ENCODE measurements around the gene WWOX. TPM values are rescaled to one million over a fixed set of nuclear protein-coding genes. Genes with fewer than 3 reads are reported as not detected.

Gene WWOX
- total and polyA plus RNA-seq, 2 donors (not counting 1 experiment from before 2014, with no cell fraction given), result 10.5 to 42.3 TPM

DNA sequence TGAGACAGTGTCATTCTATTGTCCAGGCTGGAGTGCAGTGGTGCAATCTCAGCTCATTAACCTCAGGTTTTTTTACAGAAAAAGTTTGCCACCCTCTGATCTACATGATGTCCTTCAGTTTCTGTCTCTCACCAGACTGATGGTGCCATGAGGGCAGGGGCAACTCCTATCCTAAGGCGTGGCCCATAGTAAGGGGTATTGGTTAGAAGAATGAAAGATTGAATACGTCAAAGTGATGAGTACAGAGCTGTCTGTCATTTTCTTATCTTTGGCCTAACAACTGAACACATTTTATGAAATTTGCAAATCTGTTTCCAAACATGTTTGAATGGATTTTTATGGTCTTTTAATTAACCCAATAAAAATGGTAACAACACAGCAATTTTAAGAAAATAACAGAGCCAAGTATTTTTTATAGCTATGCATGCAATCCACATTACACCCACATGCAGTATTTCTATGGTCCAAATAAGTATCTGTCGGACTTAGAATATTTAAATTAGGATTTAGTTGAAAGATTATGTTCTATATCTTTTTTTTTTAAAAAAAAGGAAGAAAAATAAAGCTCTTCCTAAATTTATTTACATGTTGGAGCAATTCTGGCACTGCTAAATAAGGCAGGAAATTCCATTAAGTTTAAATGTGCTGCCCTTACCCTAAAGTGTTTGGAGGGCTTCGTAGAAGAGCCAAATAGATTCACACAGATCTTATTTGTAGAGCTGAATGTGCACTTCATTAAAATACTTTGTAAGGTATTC, 192.8 kb downstream of the WWOX start:
- no peaks in the 10 kb centered on the region for H3K4me1 Mint-ChIP-seq
- H3K4me3 ChIP-seq (ENCODE audit: control extremely low read depth in 1 of 5, extremely low read depth in 1 of 5, insufficient read depth in 1 of 5, low read depth in 2 of 5, low read length in 4 of 5), result no peak overlapping the region
- H3K36me3 ChIP-seq (replicated peaks in 1 of 2; ENCODE audit: control extremely low read depth in 1 of 2, control insufficient read depth in 1 of 2, extremely low read depth in 1 of 2, insufficient read depth in 2 of 2, low read length in 1 of 2), result no peaks in the 10 kb centered on the region
- no peaks in the 10 kb centered on the region for H3K9me3 Mint-ChIP-seq (ENCODE audit: insufficient read depth)
- no peak overlapping the region for H3K4me3 Mint-ChIP-seq
- DNase-seq (no peak), ATAC-seq (ENCODE audit: low read depth) (no peak)
- WGBS (ENCODE audit: insufficient coverage), result no CpG with 5 or more reads among the region's 4 CpGs
- POLR2A ChIA-PET, result no interaction called here
- H3K27ac ChIP-seq (ENCODE audit: low read length in 2 of 2), result no peak overlapping the region
- no peaks in the 10 kb centered on the region for H4K20me1 ChIP-seq (ENCODE audit: control insufficient read depth, insufficient read depth, low read length, poor library complexity, severe bottlenecking)
- CTCF ChIA-PET, result no interaction called here
- TF ChIP-seq CTCF (IDR thresholded peaks at IDR 0.05), result no peak
- no peak for TF ChIP-seq EZH2 (IDR thresholded peaks at IDR 0.05; ENCODE audit: borderline replicate concordance, insufficient read depth, low read depth, low read length, poor library complexity, severe bottlenecking)
- intact Hi-C loops (cut with micrococcal nuclease), result no loop called here
- no peak overlapping the region for H2AFZ ChIP-seq (ENCODE audit: insufficient read depth, low read depth, low read length, poor library complexity, severe bottlenecking)
- no peak overlapping the region for H3K27ac Mint-ChIP-seq
- H3K9ac ChIP-seq (ENCODE audit: low read length), result no peak overlapping the region
- no peak overlapping the region for H3K4me2 ChIP-seq (replicated peaks; ENCODE audit: low read depth, low read length, poor library complexity, severe bottlenecking)
- no peaks in the 10 kb centered on the region for H3K4me1 ChIP-seq (ENCODE audit: control insufficient read depth in 2 of 2, insufficient read depth in 2 of 2, low read length in 2 of 2)
- H3K27me3 ChIP-seq (replicated peaks in 1 of 4; ENCODE audit: control extremely low read depth in 1 of 4, control insufficient read depth in 3 of 4, insufficient read depth in 4 of 4, low read length in 3 of 4), result no peaks in the 10 kb centered on the region
- H3K9me3 ChIP-seq (ENCODE audit: control extremely low read depth in 1 of 3, control insufficient read depth in 2 of 3, insufficient read depth in 1 of 3, low read length in 2 of 3), result no peaks in the 10 kb centered on the region
- no peaks in the 10 kb centered on the region for H3K79me2 ChIP-seq (ENCODE audit: control insufficient read depth, insufficient read depth, low read length)
- H3K27me3 Mint-ChIP-seq, result no peaks in the 10 kb centered on the region

GRCh38 chr16:78292844-78293380, 193.5 kb downstream of the WWOX start:
- Mint-ChIP-seq H3K9me3 (ENCODE audit: insufficient read depth) (no peaks in the 10 kb centered on the region), H3K4me1 (no peaks in the 10 kb centered on the region), H3K27me3 (no peaks in the 10 kb centered on the region), H3K27ac (no peak overlapping the region), H3K4me3 (no peak overlapping the region)
- Histone ChIP-seq H3K9me3 (ENCODE audit: control extremely low read depth in 1 of 3, control insufficient read depth in 2 of 3, insufficient read depth in 1 of 3, low read length in 2 of 3) (no peaks in the 10 kb centered on the region), H3K4me1 (ENCODE audit: control insufficient read depth in 2 of 2, insufficient read depth in 2 of 2, low read length in 2 of 2) (no peaks in the 10 kb centered on the region), H3K4me2 (replicated peaks; ENCODE audit: low read depth, low read length, poor library complexity, severe bottlenecking) (no peak overlapping the region), H3K36me3 (replicated peaks in 1 of 2; ENCODE audit: control extremely low read depth in 1 of 2, control insufficient read depth in 1 of 2, extremely low read depth in 1 of 2, insufficient read depth in 2 of 2, low read length in 1 of 2) (no peaks in the 10 kb centered on the region), H4K20me1 (ENCODE audit: control insufficient read depth, insufficient read depth, low read length, poor library complexity, severe bottlenecking) (no peaks in the 10 kb centered on the region), H3K27me3 (replicated peaks in 1 of 4; ENCODE audit: control extremely low read depth in 1 of 4, control insufficient read depth in 3 of 4, insufficient read depth in 4 of 4, low read length in 3 of 4) (no peaks in the 10 kb centered on the region), H3K9ac (ENCODE audit: low read length) (no peak overlapping the region), H3K79me2 (ENCODE audit: control insufficient read depth, insufficient read depth, low read length) (no peaks in the 10 kb centered on the region), H3K4me3 (ENCODE audit: control extremely low read depth in 1 of 5, extremely low read depth in 1 of 5, insufficient read depth in 1 of 5, low read depth in 2 of 5, low read length in 4 of 5) (no peak overlapping the region), H3K27ac (ENCODE audit: low read length in 2 of 2) (no peak overlapping the region), H2AFZ (ENCODE audit: insufficient read depth, low read depth, low read length, poor library complexity, severe bottlenecking) (no peak overlapping the region)
- TF ChIP-seq CTCF (IDR thresholded peaks at IDR 0.05), result no peak
- no peak for TF ChIP-seq EZH2 (IDR thresholded peaks at IDR 0.05; ENCODE audit: borderline replicate concordance, insufficient read depth, low read depth, low read length, poor library complexity, severe bottlenecking)
- DNase-seq (no peak), ATAC-seq (ENCODE audit: low read depth) (no peak)
- CTCF ChIA-PET, result no interaction called here
- WGBS (ENCODE audit: insufficient coverage), result no CpG with 5 or more reads among the region's 1 CpG
- POLR2A ChIA-PET, result no interaction called here
- intact Hi-C loops (cut with micrococcal nuclease), result no loop called here
